ENCODE data around the gene LINC01488. TPM values are rescaled to one million over a fixed set of nuclear protein-coding genes. Genes with fewer than 3 reads are reported as not detected.
A peak's percentile ranks its signal among the peaks of the same experiment; 100 is the strongest.

LINC01488 gene
- total RNA-seq, 1 experiment from 2014 or later, result not detected

DNA sequence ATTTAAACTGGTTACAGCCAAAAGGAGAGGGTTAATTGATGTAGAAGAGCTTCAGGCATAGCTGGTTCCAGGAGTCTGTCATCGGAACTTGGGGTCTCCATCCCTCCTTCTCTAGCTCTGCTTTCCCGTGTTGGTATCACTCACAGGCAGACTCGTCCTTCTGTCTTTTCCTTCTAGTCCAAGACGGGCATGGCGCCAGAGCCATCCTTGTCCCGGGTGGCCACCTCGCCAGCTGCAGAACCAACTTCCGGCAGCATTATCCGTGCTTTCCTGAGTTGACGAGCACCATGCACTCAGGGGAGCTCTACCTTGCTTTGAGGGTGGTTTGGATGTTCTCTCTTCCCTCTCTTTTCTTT is 14.7 kb downstream of the LINC01488 start:
- H4K20me1 ChIP-seq (ENCODE audit: insufficient read depth), result no peaks in the 10 kb centered on the region
- intact Hi-C loops (cut with micrococcal nuclease; ENCODE audit: unreplicated experiment), result loop anchor here (5.0 kb wide), 3 partner anchors 119 to 374 kb away; no protein-coding TSS in a partner anchor
- no peaks in the 10 kb centered on the region for H3K36me3 ChIP-seq (ENCODE audit: low read depth)
- POLR2A ChIA-PET (ENCODE audit: unreplicated experiment), result no interaction called here
- no TSS peak for BruUV-seq (replicated peaks)
- H3K9me3 ChIP-seq (ENCODE audit: insufficient read depth, low read depth), result no peaks in the 10 kb centered on the region
- H3K27ac ChIP-seq, result no peak overlapping the region
- H2AFZ ChIP-seq, result no peak overlapping the region
- H3K9me2 ChIP-seq (ENCODE audit: insufficient read depth), result no peaks in the 10 kb centered on the region
- peaks cover 4% of the 10 kb centered on the region; the same call in 1 of the 2 replicates for H3F3A ChIP-seq (ENCODE audit: insufficient read depth, low read depth)
- peaks cover 24% of the 10 kb centered on the region for H3K27me3 ChIP-seq (ENCODE audit: insufficient read depth, low read depth)
- TF ChIP-seq, protein P1, sequence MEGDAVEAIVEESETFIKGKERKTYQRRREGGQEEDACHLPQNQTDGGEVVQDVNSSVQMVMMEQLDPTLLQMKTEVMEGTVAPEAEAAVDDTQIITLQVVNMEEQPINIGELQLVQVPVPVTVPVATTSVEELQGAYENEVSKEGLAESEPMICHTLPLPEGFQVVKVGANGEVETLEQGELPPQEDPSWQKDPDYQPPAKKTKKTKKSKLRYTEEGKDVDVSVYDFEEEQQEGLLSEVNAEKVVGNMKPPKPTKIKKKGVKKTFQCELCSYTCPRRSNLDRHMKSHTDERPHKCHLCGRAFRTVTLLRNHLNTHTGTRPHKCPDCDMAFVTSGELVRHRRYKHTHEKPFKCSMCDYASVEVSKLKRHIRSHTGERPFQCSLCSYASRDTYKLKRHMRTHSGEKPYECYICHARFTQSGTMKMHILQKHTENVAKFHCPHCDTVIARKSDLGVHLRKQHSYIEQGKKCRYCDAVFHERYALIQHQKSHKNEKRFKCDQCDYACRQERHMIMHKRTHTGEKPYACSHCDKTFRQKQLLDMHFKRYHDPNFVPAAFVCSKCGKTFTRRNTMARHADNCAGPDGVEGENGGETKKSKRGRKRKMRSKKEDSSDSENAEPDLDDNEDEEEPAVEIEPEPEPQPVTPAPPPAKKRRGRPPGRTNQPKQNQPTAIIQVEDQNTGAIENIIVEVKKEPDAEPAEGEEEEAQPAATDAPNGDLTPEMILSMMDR (conservative IDR thresholded peaks at IDR 0.05), result no peak
- TF ChIP-seq EZH2 (IDR thresholded peaks at IDR 0.05; ENCODE audit: low read depth), result no peak
- peaks cover 14% of the 10 kb centered on the region for H3K4me1 ChIP-seq (replicated peaks; ENCODE audit: insufficient read depth)
- peak overlapping the region; percentile 56; the same call in 1 of the 2 replicates for H3K4me2 ChIP-seq
- CTCF ChIA-PET, result no interaction called here
- H3K79me2 ChIP-seq (ENCODE audit: low read depth), result no peaks in the 10 kb centered on the region
- DNase-seq, result no peak
- no peak overlapping the region for H3K4me3 ChIP-seq

DNA sequence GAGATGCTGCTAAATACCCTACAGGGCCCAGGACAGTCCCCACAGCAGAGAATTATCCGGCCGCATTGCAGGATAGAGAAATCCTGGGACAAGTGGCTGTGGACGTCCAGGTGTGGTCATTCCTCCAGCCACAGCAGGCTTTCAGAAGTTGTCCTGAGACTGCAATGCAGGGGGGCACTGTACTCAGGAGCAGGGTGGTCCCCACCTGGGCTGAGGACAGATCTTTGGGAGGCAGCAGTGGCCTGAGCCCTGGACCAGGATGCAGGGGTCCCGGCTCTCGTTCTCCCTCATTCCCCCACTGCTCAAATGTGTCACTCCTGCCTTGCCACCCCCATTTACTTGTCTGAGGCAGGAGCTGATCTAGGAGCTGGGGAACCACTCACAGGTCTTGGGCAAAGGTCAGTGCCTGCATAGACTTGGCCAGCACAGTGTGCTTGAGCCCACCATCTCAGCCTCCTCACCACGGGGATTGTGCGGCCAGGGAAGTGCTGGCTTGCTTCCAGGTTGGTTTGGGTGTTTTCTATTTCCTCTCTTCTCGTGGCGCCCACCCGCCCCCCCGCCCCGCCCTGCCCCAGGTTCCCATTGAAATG is 15.3 kb downstream of the LINC01488 start:
- peaks cover 4% of the 10 kb centered on the region; the same call in 1 of the 2 replicates for H3F3A ChIP-seq (ENCODE audit: insufficient read depth, low read depth)
- TF ChIP-seq EZH2 (IDR thresholded peaks at IDR 0.05; ENCODE audit: low read depth), result no peak
- TF ChIP-seq, protein P1 (conservative IDR thresholded peaks at IDR 0.05), result no peak
- H3K27me3 ChIP-seq (ENCODE audit: insufficient read depth, low read depth), result peaks cover 22% of the 10 kb centered on the region
- DNase-seq, result no peak
- no peaks in the 10 kb centered on the region for H4K20me1 ChIP-seq (ENCODE audit: insufficient read depth)
- CTCF ChIA-PET, result interaction anchor here (0.5 to 0.7 kb wide), 3 partner anchors 53 to 820 kb away, joined by 3 to 8 read pairs (median 4); no protein-coding TSS in a partner anchor
- no peaks in the 10 kb centered on the region for H3K36me3 ChIP-seq (ENCODE audit: low read depth)
- POLR2A ChIA-PET (ENCODE audit: unreplicated experiment), result interaction anchor here (0.6 kb wide), 3 partner anchors 138 to 222 kb away, joined by 3 to 9 read pairs (median 4); no protein-coding TSS in a partner anchor
- peaks cover 14% of the 10 kb centered on the region for H3K4me1 ChIP-seq (replicated peaks; ENCODE audit: insufficient read depth)
- H3K4me2 ChIP-seq, result peak overlapping the region; percentile 56; the same call in 1 of the 2 replicates
- H3K79me2 ChIP-seq (ENCODE audit: low read depth), result no peaks in the 10 kb centered on the region
- no peaks in the 10 kb centered on the region for H3K9me3 ChIP-seq (ENCODE audit: insufficient read depth, low read depth)
- no peak overlapping the region for H3K4me3 ChIP-seq
- intact Hi-C loops (cut with micrococcal nuclease; ENCODE audit: unreplicated experiment), result loop anchor here (1.0 to 5.0 kb wide), 6 partner anchors 28 to 374 kb away; no protein-coding TSS in a partner anchor
- BruUV-seq (replicated peaks), result no TSS peak
- no peak overlapping the region for H3K27ac ChIP-seq
- no peak overlapping the region for H2AFZ ChIP-seq
- H3K9me2 ChIP-seq (ENCODE audit: insufficient read depth), result no peaks in the 10 kb centered on the region

DNA sequence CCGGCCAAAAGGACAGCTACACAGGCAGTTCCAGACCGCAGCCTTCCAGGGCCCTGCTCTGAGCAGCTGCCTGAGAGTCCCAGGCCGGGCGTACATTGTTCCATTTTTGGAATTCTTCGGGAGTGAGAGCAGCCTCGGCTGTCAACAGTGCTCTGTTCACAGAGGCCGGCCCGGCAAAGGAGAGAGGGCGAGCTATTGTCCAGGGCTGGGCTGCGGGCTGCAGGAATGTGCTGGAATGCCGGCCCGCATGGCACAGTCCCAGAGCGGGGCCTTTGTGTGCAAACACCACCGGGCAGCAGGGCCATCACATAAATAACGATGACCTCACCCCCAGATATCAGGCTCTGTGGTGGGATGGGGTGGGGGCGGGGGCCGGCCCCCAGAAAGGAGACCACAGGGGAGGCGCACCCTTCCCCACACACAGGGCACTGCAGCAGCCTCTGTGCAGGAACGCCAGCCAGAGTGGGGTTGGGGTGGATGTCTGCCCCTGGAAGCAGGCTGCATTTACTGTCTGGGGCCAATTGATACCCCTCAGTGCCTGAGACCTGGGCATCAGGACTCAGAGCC is 15.8 kb downstream of the LINC01488 start:
- Histone ChIP-seq H3K4me2 (peak overlapping the region; percentile 56), H3K9me3 (ENCODE audit: insufficient read depth, low read depth) (no peaks in the 10 kb centered on the region), H2AFZ (no peak overlapping the region), H3K36me3 (ENCODE audit: low read depth) (no peaks in the 10 kb centered on the region), H3K9me2 (ENCODE audit: insufficient read depth) (no peaks in the 10 kb centered on the region), H3K79me2 (ENCODE audit: low read depth) (no peaks in the 10 kb centered on the region), H3F3A (ENCODE audit: insufficient read depth, low read depth) (peaks cover 4% of the 10 kb centered on the region; the same call in 1 of the 2 replicates), H3K4me3 (no peak overlapping the region), H3K27me3 (ENCODE audit: insufficient read depth, low read depth) (peaks cover 18% of the 10 kb centered on the region), H3K4me1 (replicated peaks; ENCODE audit: insufficient read depth) (peaks cover 14% of the 10 kb centered on the region), H4K20me1 (ENCODE audit: insufficient read depth) (no peaks in the 10 kb centered on the region), H3K27ac (no peak overlapping the region)
- no TSS peak for BruUV-seq (replicated peaks)
- intact Hi-C loops (cut with micrococcal nuclease; ENCODE audit: unreplicated experiment), result loop anchor here (1.0 to 5.0 kb wide), 6 partner anchors 27 to 375 kb away; no protein-coding TSS in a partner anchor
- ChIA-PET POLR2A (ENCODE audit: unreplicated experiment) (interaction anchor here (0.6 kb wide), 4 partner anchors 11 to 223 kb away, joined by 3 to 9 read pairs (median 4); no protein-coding TSS in a partner anchor), CTCF (interaction anchor here (0.5 to 0.7 kb wide), 3 partner anchors 53 to 819 kb away, joined by 3 to 8 read pairs (median 4); no protein-coding TSS in a partner anchor)
- peak; percentile 81 to 93 for DNase-seq
- TF ChIP-seq EZH2 (IDR thresholded peaks at IDR 0.05; ENCODE audit: low read depth), result no peak
- TF ChIP-seq, protein P1 (conservative IDR thresholded peaks at IDR 0.05), result no peak

Measured in PC-9 (cell line).